Stimulated activated CD8-positive, alpha-beta memory T cell treated with anti-CD3 and anti-CD28 coated beads, Interleukin-4, amount 100 ng/mL, for 48 hours (primary cell): Measurements from ENCODE around the gene PRR7.

Experiments
- DNase-seq: peaks from one replicate; pipeline ENCODE4 v3.0.0-alpha.2; 2020

PRR7 gene

GRCh38 chr5:177502886-177503285, 56.3 kb downstream of the PRR7 start:
- no peak for DNase-seq

- DNase-seq, result no peak
Observed at GRCh38 chr5:177503351-177504085, 56.9 kb downstream of the PRR7 start.

GRCh38 chr5:177504086-177505056, 57.8 kb downstream of the PRR7 start:
- no peak for DNase-seq

- no peak for DNase-seq
Observed at GRCh38 chr5:177505075-177505474, 58.5 kb downstream of the PRR7 start.
